Thyroid gland (tissue), 4 donors: ENCODE measurements around the gene GATA6. TPM values are rescaled to one million over a fixed set of nuclear protein-coding genes. Genes with fewer than 3 reads are reported as not detected.

ENCODE experiments used
- DNase-seq, 2 donors: peaks; one replicate each; pipeline ENCODE4 v3.0.0-alpha.2; 2019
- H3K27ac ChIP-seq, 3 donors: fragments of 200-600 bp; sonication (generic); 1 replicate in 2 of 3; 2 replicates in 1 of 3; pipeline ENCODE4 v1.5.1; 2016 to 2019; ENCODE audit warnings: mild to moderate bottlenecking in 1 of 3, moderate library complexity in 1 of 3
- H3K27me3 ChIP-seq: fragments of 200-600 bp; sonication (generic); one replicate; pipeline ENCODE4 v1.5.1; 2019
- H3K36me3 ChIP-seq, 2 donors: fragments of 200-600 bp; sonication (generic); one replicate each; pipeline ENCODE4 v1.5.1; 2016 to 2019
- H3K4me1 ChIP-seq, 2 donors: fragments of 200-600 bp; sonication (generic); one replicate each; pipeline ENCODE4 v1.5.1; 2017 to 2019
- H3K4me3 ChIP-seq, 3 donors: fragments of 200-600 bp; sonication (generic); replicated peaks in 1 of 3; 1 replicate in 2 of 3; 2 replicates in 1 of 3; pipeline ENCODE4 v1.5.1; 2016; ENCODE audit warnings: mild to moderate bottlenecking in 1 of 3
- H3K9me3 ChIP-seq: fragments of 200-600 bp; sonication (generic); one replicate; pipeline ENCODE4 v1.5.1; 2017
- CTCF ChIP-seq, 6 experiments: fragments of 200-600 bp in 3 of 6; fragments of 450-650 bp in 3 of 6; sonication (generic) in 3 of 6; IDR thresholded peaks; one replicate each; pipeline ENCODE4 v1.5.1; 2016 to 2019; ENCODE audit warnings: antibody characterized with exemption in 6 of 6, mild to moderate bottlenecking in 2 of 6, inconsistent platforms in 1 of 6, moderate library complexity in 1 of 6
- POLR2A ChIP-seq, 2 donors: fragments of 450-650 bp; IDR thresholded peaks; one replicate each; pipeline ENCODE4 v1.6.1; 2017; ENCODE audit warnings: antibody characterized with exemption in 2 of 2, mild to moderate bottlenecking in 2 of 2, moderate library complexity in 1 of 2
- WGBS, 2 donors: methylation state at CpG; one replicate each; pipeline ENCODE4 v1.1.5; 2017; 5-methylcytosine and 5-hydroxymethylcytosine counted together
- intact Hi-C: fragments of 100-400 bp; cut with DNase I; formaldehyde crosslinking; loops from one replicate; pipeline ENCODE4 v1.15.1; 2023
- total RNA-seq, 4 donors: library from RNA; depleted of rRNA; stranded (reverse); fragments of >200 nt; gene quantifications; one replicate each; pipeline ENCODE4 v1.2.3, GENCODE V29; 2016

GATA6 gene
- total RNA-seq, 4 donors from 2014 or later: 8.5 to 18.9 (median 15.1) TPM

GRCh38 chr18:22136395-22136794 is 33.0 kb upstream of the GATA6 start:
- 47 to 52% methylated on average over 4 of the region's 4 CpGs for WGBS, 2 donors
- TF ChIP-seq POLR2A (IDR thresholded peaks at IDR 0.05) (no peak), CTCF (IDR thresholded peaks at IDR 0.05) (no peak)
- Histone ChIP-seq H3K27ac (no peak overlapping the region), H3K4me3 (no peak overlapping the region), H3K36me3 (no peaks in the 10 kb centered on the region), H3K9me3 (no peaks in the 10 kb centered on the region), H3K4me1 (no peaks in the 10 kb centered on the region), H3K27me3 (no peaks in the 10 kb centered on the region)
- DNase-seq: no peak
- intact Hi-C loops: no loop called here

GRCh38 chr18:22141211-22141610 is 28.2 kb upstream of the GATA6 start:
- no peak for TF ChIP-seq CTCF (IDR thresholded peaks at IDR 0.05)
- TF ChIP-seq POLR2A (IDR thresholded peaks at IDR 0.05): no peak
- Histone ChIP-seq H3K36me3 (no peaks in the 10 kb centered on the region), H3K9me3 (no peaks in the 10 kb centered on the region), H3K27ac (no peak overlapping the region), H3K4me3 (no peak overlapping the region), H3K27me3 (no peaks in the 10 kb centered on the region), H3K4me1 (no peaks in the 10 kb centered on the region)
- no peak for DNase-seq
- 86 to 91% methylated on average over 4 of the region's 4 CpGs for WGBS, 2 donors
- intact Hi-C loops: no loop called here

- Histone ChIP-seq H3K9me3 (no peaks in the 10 kb centered on the region), H3K27ac (no peak overlapping the region), H3K4me3 (no peak overlapping the region), H3K27me3 (no peaks in the 10 kb centered on the region), H3K4me1 (no peaks in the 10 kb centered on the region), H3K36me3 (no peaks in the 10 kb centered on the region)
- no peak for DNase-seq
- intact Hi-C loops: no loop called here
- WGBS, 2 donors: 90 to 93% methylated on average over 7 of the region's 7 CpGs
- TF ChIP-seq CTCF (IDR thresholded peaks at IDR 0.05) (no peak), POLR2A (IDR thresholded peaks at IDR 0.05) (no peak)
Measured at GRCh38 chr18:22143347-22144340, 25.7 kb upstream of the GATA6 start.

GRCh38 chr18:22145160-22145559 is 24.2 kb upstream of the GATA6 start:
- H3K27ac ChIP-seq: no peak overlapping the region
- no peak for TF ChIP-seq POLR2A (IDR thresholded peaks at IDR 0.05)
- no peak for TF ChIP-seq CTCF (IDR thresholded peaks at IDR 0.05)
- 93 to 94% methylated on average over 3 of the region's 3 CpGs for WGBS, 2 donors
- no peak for DNase-seq
- H3K27me3 ChIP-seq: no peaks in the 10 kb centered on the region
- no peaks in the 10 kb centered on the region for H3K4me1 ChIP-seq
- no peak overlapping the region for H3K4me3 ChIP-seq
- no peaks in the 10 kb centered on the region for H3K36me3 ChIP-seq
- no peaks in the 10 kb centered on the region for H3K9me3 ChIP-seq
- intact Hi-C loops: no loop called here

- Histone ChIP-seq H3K27ac (no peak overlapping the region), H3K4me1 (no peaks in the 10 kb centered on the region), H3K36me3 (no peaks in the 10 kb centered on the region), H3K4me3 (no peak overlapping the region), H3K27me3 (no peaks in the 10 kb centered on the region), H3K9me3 (no peaks in the 10 kb centered on the region)
- intact Hi-C loops: no loop called here
- TF ChIP-seq POLR2A (IDR thresholded peaks at IDR 0.05) (no peak), CTCF (IDR thresholded peaks at IDR 0.05) (no peak)
- no peak for DNase-seq
- 74 to 82% methylated on average over 8 of the region's 8 CpGs for WGBS, 2 donors
Measured at GRCh38 chr18:22149710-22150109, 19.7 kb upstream of the GATA6 start.
